Measurements from ENCODE around the gene NT5C2. TPM values are rescaled to one million over a fixed set of nuclear protein-coding genes. Genes with fewer than 3 reads are reported as not detected.
"Not testable (repeated sequence)": the region's sequence is repeated elsewhere in the genome, so short reads cannot be mapped to it uniquely, and the experiment has no call there.

The NT5C2 gene
- total RNA-seq, 1 experiment from 2014 or later: 52.2 TPM

- intact Hi-C loops (cut with micrococcal nuclease): no loop called here
- TF ChIP-seq CTCF (IDR thresholded peaks at IDR 0.05; ENCODE audit: unreplicated experiment): no peak
- Mint-ChIP-seq H3K27me3 (ENCODE audit: insufficient read depth, unreplicated experiment) (no peaks in the 10 kb centered on the region), H3K4me3 (ENCODE audit: unreplicated experiment) (no peak overlapping the region), H3K4me1 (ENCODE audit: insufficient read depth, unreplicated experiment) (peaks cover 14% of the 10 kb centered on the region), H3K9me3 (ENCODE audit: unreplicated experiment) (no peaks in the 10 kb centered on the region), H3K36me3 (ENCODE audit: insufficient read depth, unreplicated experiment) (peaks cover 35% of the 10 kb centered on the region), H3K27ac (ENCODE audit: low read depth, unreplicated experiment) (no peak overlapping the region)
- CTCF ChIA-PET: interaction anchor here (0.6 kb wide), 1 partner anchor 271 kb away, joined by 5 read pairs; no protein-coding TSS in a partner anchor
- DNase-seq (ENCODE audit: unreplicated experiment): peak; percentile 91
- POLR2A ChIA-PET: interaction anchor here (0.6 to 0.7 kb wide), 2 partner anchors 52 to 367 kb away, joined by 3 read pairs; no protein-coding TSS in a partner anchor
- no TSS peak for BruUV-seq (replicated peaks)
These were observed 47.1 kb downstream of the NT5C2 start for GRCh38 chr10:103145860-103146466.

- ChIA-PET POLR2A (interaction anchor here (0.7 kb wide), 2 partner anchors 9 to 53 kb away, joined by 3 read pairs; no protein-coding TSS in a partner anchor), CTCF (interaction anchor here (0.6 kb wide), 2 partner anchors 190 to 272 kb away, joined by 3 to 5 read pairs; no protein-coding TSS in a partner anchor)
- Mint-ChIP-seq H3K4me3 (ENCODE audit: unreplicated experiment) (no peak overlapping the region), H3K9me3 (ENCODE audit: unreplicated experiment) (no peaks in the 10 kb centered on the region), H3K4me1 (ENCODE audit: insufficient read depth, unreplicated experiment) (peaks cover 14% of the 10 kb centered on the region), H3K36me3 (ENCODE audit: insufficient read depth, unreplicated experiment) (peaks cover 31% of the 10 kb centered on the region), H3K27ac (ENCODE audit: low read depth, unreplicated experiment) (no peak overlapping the region), H3K27me3 (ENCODE audit: insufficient read depth, unreplicated experiment) (no peaks in the 10 kb centered on the region)
- TF ChIP-seq CTCF (IDR thresholded peaks at IDR 0.05; ENCODE audit: unreplicated experiment): no peak
- intact Hi-C loops (cut with micrococcal nuclease): no loop called here
- no peak for DNase-seq (ENCODE audit: unreplicated experiment)
- no TSS peak for BruUV-seq (replicated peaks)
These were observed 48.0 kb downstream of the NT5C2 start for GRCh38 chr10:103145046-103145445.

- intact Hi-C loops (cut with micrococcal nuclease): no loop called here
- Mint-ChIP-seq H3K27me3 (ENCODE audit: insufficient read depth, unreplicated experiment) (no peaks in the 10 kb centered on the region), H3K4me3 (ENCODE audit: unreplicated experiment) (no peak overlapping the region), H3K27ac (ENCODE audit: low read depth, unreplicated experiment) (no peak overlapping the region), H3K36me3 (ENCODE audit: insufficient read depth, unreplicated experiment) (peaks cover 24% of the 10 kb centered on the region), H3K4me1 (ENCODE audit: insufficient read depth, unreplicated experiment) (peaks cover 14% of the 10 kb centered on the region), H3K9me3 (ENCODE audit: unreplicated experiment) (no peaks in the 10 kb centered on the region)
- POLR2A ChIA-PET: no interaction called here
- no TSS peak for BruUV-seq (replicated peaks)
- no peak for DNase-seq (ENCODE audit: unreplicated experiment)
- TF ChIP-seq CTCF (IDR thresholded peaks at IDR 0.05; ENCODE audit: unreplicated experiment): no peak
- CTCF ChIA-PET: no interaction called here
These were observed 49.0 kb downstream of the NT5C2 start for GRCh38 chr10:103144041-103144440.

GRCh38 chr10:103143641-103144040 lies 49.4 kb downstream of the NT5C2 start:
- BruUV-seq (replicated peaks); H3K27ac Mint-ChIP-seq (ENCODE audit: low read depth, unreplicated experiment); H3K9me3 Mint-ChIP-seq (ENCODE audit: unreplicated experiment); DNase-seq (ENCODE audit: unreplicated experiment); H3K4me3 Mint-ChIP-seq (ENCODE audit: unreplicated experiment); intact Hi-C loops (cut with micrococcal nuclease); H3K27me3 Mint-ChIP-seq (ENCODE audit: insufficient read depth, unreplicated experiment): not testable (repeated sequence)
- Mint-ChIP-seq H3K4me1 (ENCODE audit: insufficient read depth, unreplicated experiment) (peaks cover 14% of the 10 kb centered on the region), H3K36me3 (ENCODE audit: insufficient read depth, unreplicated experiment) (peaks cover 23% of the 10 kb centered on the region)
- ChIA-PET POLR2A (interaction anchor here (0.6 kb wide), 1 partner anchor 434 kb away, joined by 3 read pairs; no protein-coding TSS in a partner anchor), CTCF (interaction anchor here (0.7 kb wide), 1 partner anchor 1496 kb away, joined by 4 read pairs; no protein-coding TSS in a partner anchor)
